SK-N-SH treated with all-trans-retinoic acid at 6 μM for 48 hours (cell line): ENCODE results near the gene SRMS.

Experiments used
- PATZ1 ChIP-seq: fragments of 250-450 bp; sonication (Bioruptor Pico); IDR thresholded peaks from 2 replicates; pipeline ENCODE4 v1.8.0; 2020; ENCODE audit warnings: mild to moderate bottlenecking, moderate library complexity, borderline replicate concordance
- PPARA ChIP-seq: fragments of 250-450 bp; sonication (Bioruptor Pico); IDR thresholded peaks from 2 replicates; pipeline ENCODE4 v1.5.0; 2020; ENCODE audit warnings: mild to moderate bottlenecking, borderline replicate concordance
- TSHZ2 ChIP-seq: fragments of 250-450 bp; sonication (Bioruptor Pico); IDR thresholded peaks from 2 replicates; pipeline ENCODE4 v1.5.0; 2020; ENCODE audit warnings: mild to moderate bottlenecking, moderate library complexity
- ZC3H10 ChIP-seq: fragments of 250-450 bp; sonication (Bioruptor Pico); IDR thresholded peaks from 2 replicates; pipeline ENCODE4 v1.5.1; 2021; ENCODE audit warnings: mild to moderate bottlenecking, moderate library complexity
- ZNF565 ChIP-seq: fragments of 450-650 bp; formaldehyde crosslinking; conservative IDR thresholded peaks from 2 replicates; pipeline ENCODE4 v1.5.0; 2020; ENCODE audit warnings: low read depth, mild to moderate bottlenecking, moderate library complexity

- TF ChIP-seq ZC3H10 = no peak
- no peak for TF ChIP-seq ZNF565 (CRISPR knock-in tag)
- TF ChIP-seq TSHZ2 (CRISPR knock-in tag) = no peak
- TF ChIP-seq PPARA = no peak
- no peak; the same call in 1 of the 2 replicates for TF ChIP-seq PATZ1 (CRISPR knock-in tag)
Observed at GRCh38 chr20:63519668-63520503, 27.7 kb downstream of the SRMS start.
